Measurements from ENCODE around the gene RIPK4. TPM values are rescaled to one million over a fixed set of nuclear protein-coding genes. Genes with fewer than 3 reads are reported as not detected.

RIPK4 gene
- total RNA-seq, 1 experiment from 2014 or later: 20.1 TPM

GRCh38 chr21:41731081-41731480 is 35.8 kb downstream of the RIPK4 start (continued):
- no peak for TF ChIP-seq ZNF512 (CRISPR knock-in tag; IDR thresholded peaks at IDR 0.05; ENCODE audit: borderline replicate concordance)
- no peak for TF ChIP-seq SMAD4 (CRISPR knock-in tag; IDR thresholded peaks at IDR 0.05)
- TF ChIP-seq, protein P1, sequence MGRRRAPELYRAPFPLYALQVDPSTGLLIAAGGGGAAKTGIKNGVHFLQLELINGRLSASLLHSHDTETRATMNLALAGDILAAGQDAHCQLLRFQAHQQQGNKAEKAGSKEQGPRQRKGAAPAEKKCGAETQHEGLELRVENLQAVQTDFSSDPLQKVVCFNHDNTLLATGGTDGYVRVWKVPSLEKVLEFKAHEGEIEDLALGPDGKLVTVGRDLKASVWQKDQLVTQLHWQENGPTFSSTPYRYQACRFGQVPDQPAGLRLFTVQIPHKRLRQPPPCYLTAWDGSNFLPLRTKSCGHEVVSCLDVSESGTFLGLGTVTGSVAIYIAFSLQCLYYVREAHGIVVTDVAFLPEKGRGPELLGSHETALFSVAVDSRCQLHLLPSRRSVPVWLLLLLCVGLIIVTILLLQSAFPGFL (CRISPR knock-in tag; IDR thresholded peaks at IDR 0.05; ENCODE audit: borderline replicate concordance): no peak
- no peak for TF ChIP-seq JUN (CRISPR knock-in tag; IDR thresholded peaks at IDR 0.05)
- TF ChIP-seq CREB1 (CRISPR knock-in tag; IDR thresholded peaks at IDR 0.05): no peak
- TF ChIP-seq ZBTB43 (CRISPR knock-in tag; IDR thresholded peaks at IDR 0.05): no peak
- TF ChIP-seq TCF7 (CRISPR knock-in tag; IDR thresholded peaks at IDR 0.05; ENCODE audit: low read depth): no peak
- TF ChIP-seq PRRX2 (CRISPR knock-in tag; IDR thresholded peaks at IDR 0.05): no peak

DNA sequence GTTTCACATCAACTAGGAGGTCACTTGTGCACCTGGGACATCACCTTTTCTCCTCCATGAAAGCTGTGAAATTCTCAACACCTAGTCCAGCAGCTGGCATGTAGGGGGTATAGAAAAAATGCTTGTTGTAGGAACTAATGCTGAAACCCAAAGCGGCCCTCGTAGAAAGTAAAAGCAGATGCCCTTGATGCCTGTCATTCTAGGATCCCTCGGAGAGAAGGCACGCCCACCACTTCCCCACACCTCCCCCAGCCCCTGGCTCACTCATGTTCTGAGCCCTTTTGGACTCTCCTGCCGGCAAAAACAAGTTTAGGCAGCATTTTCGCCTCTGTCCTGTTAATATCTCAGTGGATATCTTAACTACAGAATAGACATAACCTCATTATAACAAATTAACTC is 36.5 kb downstream of the RIPK4 start:
- POLR2A ChIA-PET: no interaction called here
- Mint-ChIP-seq H3K9me3 (peaks cover 8% of the 10 kb centered on the region), H3K36me3 (no peaks in the 10 kb centered on the region), H3K27me3 (ENCODE audit: low read depth) (peaks cover 25% of the 10 kb centered on the region), H3K4me3 (no peak overlapping the region), H3K4me1 (peaks cover 13% of the 10 kb centered on the region), H3K27ac (no peak overlapping the region)
- no peak; the same call in 1 of the 2 replicates for ATAC-seq
- CTCF ChIA-PET: no interaction called here
- TF ChIP-seq ZNF671 (CRISPR knock-in tag; IDR thresholded peaks at IDR 0.05): no peak
- TF ChIP-seq ZNF423 (CRISPR knock-in tag; IDR thresholded peaks at IDR 0.05): no peak
- no peak for TF ChIP-seq NFE2L1 (CRISPR knock-in tag; IDR thresholded peaks at IDR 0.05)
- no peak for TF ChIP-seq NFYB (CRISPR knock-in tag; conservative IDR thresholded peaks at IDR 0.05; ENCODE audit: low read depth)
- TF ChIP-seq MXD4 (CRISPR knock-in tag; IDR thresholded peaks at IDR 0.05; ENCODE audit: borderline replicate concordance): no peak
- TF ChIP-seq, protein P2, sequence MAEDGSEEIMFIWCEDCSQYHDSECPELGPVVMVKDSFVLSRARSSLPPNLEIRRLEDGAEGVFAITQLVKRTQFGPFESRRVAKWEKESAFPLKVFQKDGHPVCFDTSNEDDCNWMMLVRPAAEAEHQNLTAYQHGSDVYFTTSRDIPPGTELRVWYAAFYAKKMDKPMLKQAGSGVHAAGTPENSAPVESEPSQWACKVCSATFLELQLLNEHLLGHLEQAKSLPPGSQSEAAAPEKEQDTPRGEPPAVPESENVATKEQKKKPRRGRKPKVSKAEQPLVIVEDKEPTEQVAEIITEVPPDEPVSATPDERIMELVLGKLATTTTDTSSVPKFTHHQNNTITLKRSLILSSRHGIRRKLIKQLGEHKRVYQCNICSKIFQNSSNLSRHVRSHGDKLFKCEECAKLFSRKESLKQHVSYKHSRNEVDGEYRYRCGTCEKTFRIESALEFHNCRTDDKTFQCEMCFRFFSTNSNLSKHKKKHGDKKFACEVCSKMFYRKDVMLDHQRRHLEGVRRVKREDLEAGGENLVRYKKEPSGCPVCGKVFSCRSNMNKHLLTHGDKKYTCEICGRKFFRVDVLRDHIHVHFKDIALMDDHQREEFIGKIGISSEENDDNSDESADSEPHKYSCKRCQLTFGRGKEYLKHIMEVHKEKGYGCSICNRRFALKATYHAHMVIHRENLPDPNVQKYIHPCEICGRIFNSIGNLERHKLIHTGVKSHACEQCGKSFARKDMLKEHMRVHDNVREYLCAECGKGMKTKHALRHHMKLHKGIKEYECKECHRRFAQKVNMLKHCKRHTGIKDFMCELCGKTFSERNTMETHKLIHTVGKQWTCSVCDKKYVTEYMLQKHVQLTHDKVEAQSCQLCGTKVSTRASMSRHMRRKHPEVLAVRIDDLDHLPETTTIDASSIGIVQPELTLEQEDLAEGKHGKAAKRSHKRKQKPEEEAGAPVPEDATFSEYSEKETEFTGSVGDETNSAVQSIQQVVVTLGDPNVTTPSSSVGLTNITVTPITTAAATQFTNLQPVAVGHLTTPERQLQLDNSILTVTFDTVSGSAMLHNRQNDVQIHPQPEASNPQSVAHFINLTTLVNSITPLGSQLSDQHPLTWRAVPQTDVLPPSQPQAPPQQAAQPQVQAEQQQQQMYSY (CRISPR knock-in tag; IDR thresholded peaks at IDR 0.05): no peak
- TF ChIP-seq CBFB (CRISPR knock-in tag; IDR thresholded peaks at IDR 0.05; ENCODE audit: low read depth): no peak
- TF ChIP-seq, protein P3, sequence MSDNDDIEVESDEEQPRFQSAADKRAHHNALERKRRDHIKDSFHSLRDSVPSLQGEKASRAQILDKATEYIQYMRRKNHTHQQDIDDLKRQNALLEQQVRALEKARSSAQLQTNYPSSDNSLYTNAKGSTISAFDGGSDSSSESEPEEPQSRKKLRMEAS (CRISPR knock-in tag; IDR thresholded peaks at IDR 0.05): no peak
- TF ChIP-seq HMGA2 (CRISPR knock-in tag; IDR thresholded peaks at IDR 0.05): no peak
- TF ChIP-seq MYBL2 (CRISPR knock-in tag; IDR thresholded peaks at IDR 0.05): no peak
- TF ChIP-seq, protein P4, sequence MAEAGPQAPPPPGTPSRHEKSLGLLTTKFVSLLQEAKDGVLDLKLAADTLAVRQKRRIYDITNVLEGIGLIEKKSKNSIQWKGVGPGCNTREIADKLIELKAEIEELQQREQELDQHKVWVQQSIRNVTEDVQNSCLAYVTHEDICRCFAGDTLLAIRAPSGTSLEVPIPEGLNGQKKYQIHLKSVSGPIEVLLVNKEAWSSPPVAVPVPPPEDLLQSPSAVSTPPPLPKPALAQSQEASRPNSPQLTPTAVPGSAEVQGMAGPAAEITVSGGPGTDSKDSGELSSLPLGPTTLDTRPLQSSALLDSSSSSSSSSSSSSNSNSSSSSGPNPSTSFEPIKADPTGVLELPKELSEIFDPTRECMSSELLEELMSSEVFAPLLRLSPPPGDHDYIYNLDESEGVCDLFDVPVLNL (CRISPR knock-in tag; IDR thresholded peaks at IDR 0.05; ENCODE audit: borderline replicate concordance, low read depth): no peak
- no peak for TF ChIP-seq OVOL2 (CRISPR knock-in tag; IDR thresholded peaks at IDR 0.05; ENCODE audit: borderline replicate concordance)
- TF ChIP-seq, protein P5, sequence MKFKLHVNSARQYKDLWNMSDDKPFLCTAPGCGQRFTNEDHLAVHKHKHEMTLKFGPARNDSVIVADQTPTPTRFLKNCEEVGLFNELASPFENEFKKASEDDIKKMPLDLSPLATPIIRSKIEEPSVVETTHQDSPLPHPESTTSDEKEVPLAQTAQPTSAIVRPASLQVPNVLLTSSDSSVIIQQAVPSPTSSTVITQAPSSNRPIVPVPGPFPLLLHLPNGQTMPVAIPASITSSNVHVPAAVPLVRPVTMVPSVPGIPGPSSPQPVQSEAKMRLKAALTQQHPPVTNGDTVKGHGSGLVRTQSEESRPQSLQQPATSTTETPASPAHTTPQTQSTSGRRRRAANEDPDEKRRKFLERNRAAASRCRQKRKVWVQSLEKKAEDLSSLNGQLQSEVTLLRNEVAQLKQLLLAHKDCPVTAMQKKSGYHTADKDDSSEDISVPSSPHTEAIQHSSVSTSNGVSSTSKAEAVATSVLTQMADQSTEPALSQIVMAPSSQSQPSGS (CRISPR knock-in tag; IDR thresholded peaks at IDR 0.05; ENCODE audit: borderline replicate concordance, low read depth): no peak
- TF ChIP-seq GTF2I (CRISPR knock-in tag; conservative IDR thresholded peaks at IDR 0.05): no peak
- no peak for DNase-seq (ENCODE audit: low spot score)
